ENCODE measurements around the gene COX14.
A peak's percentile ranks its signal among the peaks of the same experiment; 100 is the strongest.
"Not testable (repeated sequence)": the region's sequence is repeated elsewhere in the genome, so short reads cannot be mapped to it uniquely, and the experiment has no call there.

COX14 gene

DNA sequence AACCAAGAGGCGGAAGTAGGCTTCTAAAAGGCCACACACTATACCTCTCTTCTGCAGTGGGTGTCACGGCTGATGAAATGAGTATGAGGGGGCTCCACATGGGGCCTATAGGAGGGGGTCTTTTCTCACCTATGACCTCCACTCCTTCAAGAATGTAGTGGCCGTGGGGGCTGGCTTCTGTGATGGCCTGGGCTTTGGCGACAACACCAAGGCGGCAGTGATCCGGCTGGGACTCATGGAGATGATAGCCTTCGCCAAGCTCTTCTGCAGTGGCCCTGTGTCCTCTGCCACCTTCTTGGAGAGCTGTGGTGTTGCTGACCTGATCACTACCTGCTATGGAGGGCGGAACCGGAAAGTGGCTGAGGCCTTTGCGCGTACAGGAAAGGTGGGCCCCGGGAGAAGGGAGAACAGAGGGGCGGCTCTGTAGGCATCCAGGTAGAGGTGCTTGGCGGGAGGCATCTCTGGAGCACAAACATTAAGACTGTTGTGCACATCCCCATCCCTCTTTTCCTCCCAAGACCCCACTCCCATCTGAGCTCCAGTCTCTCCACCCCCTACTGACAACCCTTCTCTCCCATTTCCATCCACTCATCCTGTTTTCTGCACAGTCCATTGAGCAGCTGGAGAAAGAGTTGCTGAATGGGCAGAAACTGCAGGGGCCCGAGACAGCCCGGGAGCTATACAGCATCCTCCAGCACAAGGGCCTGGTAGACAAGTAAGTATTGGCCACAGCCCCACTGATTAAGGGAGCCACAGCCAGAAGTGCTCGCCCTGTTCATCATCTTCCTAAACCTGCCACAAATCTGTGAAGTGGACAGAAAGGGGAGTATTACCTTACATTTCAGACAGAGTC lies 4.4 kb upstream of the COX14 start:
- no peak for DNase-seq (ENCODE audit: low spot score)

DNA sequence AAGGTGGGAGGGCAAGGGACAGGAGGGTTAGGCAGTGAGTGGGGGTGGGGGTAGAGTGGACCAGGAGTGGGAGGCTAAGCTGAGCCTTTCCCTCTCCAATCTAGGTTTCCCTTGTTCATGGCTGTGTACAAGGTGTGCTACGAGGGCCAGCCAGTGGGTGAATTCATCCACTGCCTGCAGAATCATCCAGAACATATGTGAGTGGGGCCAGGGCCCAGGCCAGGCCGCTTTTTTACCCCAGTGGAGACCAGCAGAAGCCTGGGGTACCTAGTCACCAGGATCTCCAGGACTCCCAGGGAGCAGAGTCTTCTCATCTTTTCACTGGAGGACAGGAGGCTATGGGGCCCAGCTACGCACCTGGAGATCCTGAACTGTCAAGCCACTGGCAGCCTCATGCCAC lies 2.7 kb upstream of the COX14 start:
- DNase-seq (ENCODE audit: low spot score): no peak

DNA sequence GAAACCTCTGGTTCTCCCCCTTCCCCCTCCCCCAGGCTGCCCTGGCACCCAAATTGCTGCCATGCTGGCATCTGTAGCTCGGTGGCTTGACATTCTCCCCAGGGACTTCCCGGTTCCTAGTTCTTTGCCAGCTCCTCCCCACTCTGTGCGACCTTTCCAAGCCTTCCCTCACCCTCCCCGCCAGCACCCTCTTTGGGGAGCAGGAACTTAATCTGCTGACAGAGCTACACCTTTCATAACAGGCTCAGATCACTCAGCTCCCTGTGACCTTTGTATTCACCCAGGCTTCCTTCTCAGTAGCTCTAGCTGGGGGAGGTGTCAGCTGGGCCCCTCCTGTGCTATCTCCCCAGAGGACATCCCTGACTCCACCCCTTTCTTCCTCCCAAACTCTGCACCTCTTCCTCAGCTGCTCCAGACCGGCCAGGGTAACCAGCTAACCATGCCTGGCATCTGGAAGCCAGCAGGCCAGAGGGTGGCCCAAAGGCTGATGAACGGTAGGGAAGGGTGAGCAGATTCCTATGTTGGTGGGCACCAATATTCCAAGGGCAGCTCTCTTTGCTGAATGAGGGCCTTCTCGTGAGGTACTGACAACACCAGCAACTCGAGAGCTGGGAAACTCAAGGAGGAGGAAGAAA lies 1.8 kb upstream of the COX14 start:
- peak; percentile 76 for DNase-seq (ENCODE audit: low spot score)

DNA sequence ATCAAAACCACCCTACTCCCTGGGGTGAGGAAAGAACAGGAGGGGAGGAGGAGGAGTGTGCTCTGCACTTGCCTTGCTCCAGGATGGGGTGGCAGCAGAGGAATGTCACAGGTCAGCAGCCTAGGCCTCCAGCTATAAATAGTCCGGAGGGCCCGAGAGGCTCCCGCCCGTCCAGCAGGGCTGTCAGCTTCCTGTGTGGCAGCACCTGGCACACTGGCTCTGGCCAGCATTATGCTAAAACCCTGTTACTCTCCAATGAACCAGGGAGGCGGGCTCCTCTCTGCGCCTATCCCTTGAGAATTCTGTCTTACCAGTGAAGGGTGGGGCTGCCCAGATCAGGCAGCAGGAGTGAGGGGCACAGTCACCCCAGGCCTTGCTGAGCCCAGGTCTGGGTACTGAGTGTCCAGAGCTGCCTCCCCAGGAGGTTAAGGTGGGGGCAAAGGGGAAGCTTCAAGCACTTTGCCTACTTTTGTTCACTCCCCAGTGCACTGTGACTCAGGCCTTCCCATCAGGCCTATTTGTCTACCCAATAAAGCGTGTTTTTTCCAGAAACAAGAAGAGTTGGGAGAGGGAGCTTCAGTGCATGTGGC lies 1.2 kb upstream of the COX14 start:
- peak; percentile 71 for DNase-seq (ENCODE audit: low spot score)

DNA sequence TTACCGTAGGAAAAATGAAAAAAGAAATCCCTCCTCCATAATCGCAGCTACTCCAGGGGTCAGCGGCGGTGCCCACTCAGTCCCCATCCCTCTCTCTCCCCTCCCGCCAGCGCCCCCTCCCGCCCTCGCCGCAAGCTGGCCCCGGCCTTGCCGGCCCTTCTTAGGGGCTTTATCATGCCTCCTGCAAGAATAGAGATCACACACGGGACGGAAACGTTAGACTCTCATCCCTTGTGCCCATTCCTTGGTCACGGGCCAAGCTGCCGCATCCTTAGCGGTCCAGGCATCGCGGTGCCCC lies 692 bp upstream of the COX14 start:
- no peak for DNase-seq (ENCODE audit: low spot score)

DNA sequence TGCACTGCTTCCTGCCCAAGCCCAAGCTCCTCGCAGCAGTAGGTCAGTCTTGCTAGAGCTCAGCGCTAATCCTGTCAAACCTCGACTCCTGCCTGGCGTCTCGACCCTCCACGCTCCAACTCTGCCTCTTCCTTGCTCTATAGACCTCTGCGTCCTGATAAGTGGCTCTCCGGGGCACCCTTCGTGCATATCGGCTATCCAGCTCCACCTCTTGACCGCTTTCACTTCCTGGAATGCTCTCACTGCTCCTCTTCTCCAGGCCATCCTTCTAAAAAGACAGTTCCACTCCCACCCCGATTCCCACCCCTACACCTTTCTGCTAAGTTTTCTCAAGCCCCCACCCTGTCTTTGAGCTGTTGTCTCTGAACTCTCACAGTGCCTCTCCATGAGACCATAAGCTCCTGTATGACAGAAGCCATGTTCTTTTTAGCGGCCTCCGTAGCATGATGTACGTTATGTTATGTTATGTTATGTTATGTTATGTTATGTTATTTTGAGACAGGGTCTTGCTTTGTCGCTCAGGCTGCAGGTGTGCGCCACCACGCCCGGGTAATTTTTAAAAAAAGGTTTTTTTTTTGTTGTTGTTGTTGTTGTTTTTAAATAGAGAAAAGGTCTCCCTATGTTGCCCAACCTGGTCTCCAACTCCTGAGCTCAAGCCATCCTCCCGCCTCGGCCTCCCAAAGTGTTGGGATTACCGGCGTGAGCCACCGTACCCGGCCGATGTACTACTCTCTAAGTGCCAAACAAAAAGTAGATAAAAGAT lies 601 bp downstream of the COX14 start:
- peak; percentile 36 for DNase-seq (ENCODE audit: low spot score)

DNA sequence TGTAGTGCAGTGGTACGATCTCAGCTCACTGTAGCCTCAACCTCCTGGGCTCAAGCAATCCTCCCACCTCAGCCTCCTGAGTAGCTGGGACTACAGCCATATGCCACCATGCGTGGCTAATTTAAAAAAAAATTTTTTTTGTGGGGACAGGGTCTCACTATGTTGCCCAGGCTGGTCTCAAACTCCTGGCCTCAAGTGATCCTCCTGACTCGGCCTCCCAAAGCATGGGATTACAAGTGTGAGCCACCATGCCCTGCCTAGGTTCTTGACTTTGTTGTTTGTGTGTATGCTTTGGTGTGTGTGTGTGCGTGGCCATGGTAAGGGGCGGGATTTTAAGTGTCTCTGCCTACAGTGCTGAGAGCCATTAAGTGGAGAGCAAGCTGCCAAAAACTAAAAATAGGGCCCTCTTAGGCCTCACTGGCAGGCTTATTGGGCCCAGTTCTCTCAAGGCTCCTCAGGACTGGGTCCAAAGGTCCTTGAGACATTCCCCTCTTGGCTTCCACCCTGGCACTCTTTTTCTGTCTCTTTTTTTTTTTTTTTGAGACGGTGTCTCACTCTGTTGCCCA lies 5.1 kb downstream of the COX14 start:
- DNase-seq (ENCODE audit: low spot score): no peak

DNA sequence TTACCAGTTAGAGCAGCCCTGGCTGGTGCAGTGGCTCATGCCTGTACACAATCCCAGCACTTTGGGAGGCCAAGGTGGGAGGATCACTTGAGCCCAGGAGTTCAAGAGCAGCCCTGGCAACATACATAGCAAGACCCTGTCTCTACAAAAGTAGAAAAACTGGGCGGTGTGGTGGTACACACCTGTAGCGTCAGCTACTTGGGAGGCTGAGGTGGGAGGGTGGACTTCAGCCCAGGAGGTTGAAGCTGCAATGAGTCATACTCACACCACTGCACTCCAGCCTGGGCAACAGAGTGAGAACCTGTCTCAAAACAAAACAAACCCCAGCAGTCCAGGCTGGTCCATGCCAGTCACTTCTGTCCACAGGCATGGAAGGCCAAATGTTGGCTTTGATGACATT lies 7.4 kb downstream of the COX14 start:
- DNase-seq (ENCODE audit: low spot score): no peak

DNA sequence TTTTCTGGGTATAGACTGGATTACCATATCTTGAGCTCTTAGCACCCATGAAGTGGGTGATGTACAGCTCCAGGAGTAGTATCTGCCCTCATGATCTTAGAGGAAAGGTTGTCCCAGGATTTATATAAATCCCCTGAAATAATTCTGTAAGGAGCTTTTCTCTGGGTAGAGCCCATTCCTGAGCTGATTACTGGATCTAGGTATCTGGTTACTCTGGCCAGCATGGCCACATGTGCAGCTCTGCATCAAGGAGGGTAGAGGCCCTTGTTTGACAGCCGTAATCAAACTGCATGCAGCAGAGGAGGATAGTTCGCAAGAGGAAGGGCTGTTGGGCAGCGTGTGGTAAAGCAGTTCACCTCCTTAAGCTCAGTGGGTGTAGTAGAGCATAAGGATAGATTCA lies 8.5 kb downstream of the COX14 start:
- no peak for DNase-seq (ENCODE audit: low spot score)

DNA sequence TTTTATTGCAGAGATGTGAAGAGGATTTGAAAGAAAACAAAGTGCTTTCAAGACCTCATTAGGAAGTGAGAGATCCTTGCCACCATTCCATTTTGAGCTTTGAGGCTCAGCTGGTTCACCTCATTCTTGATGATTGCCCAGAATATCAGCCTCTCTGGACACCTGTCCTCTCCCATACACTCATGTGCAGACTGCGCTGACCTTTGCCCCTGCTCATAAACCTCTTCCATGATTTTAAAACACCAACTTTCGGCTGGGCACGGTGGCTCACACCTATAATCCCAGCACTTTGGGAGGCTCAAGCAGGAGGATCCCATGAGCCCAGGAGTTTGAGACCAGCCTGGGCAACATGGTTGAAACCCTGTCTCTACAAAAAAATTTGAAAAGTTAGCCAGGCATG lies 8.9 kb downstream of the COX14 start:
- DNase-seq (ENCODE audit: low spot score): no peak

DNA sequence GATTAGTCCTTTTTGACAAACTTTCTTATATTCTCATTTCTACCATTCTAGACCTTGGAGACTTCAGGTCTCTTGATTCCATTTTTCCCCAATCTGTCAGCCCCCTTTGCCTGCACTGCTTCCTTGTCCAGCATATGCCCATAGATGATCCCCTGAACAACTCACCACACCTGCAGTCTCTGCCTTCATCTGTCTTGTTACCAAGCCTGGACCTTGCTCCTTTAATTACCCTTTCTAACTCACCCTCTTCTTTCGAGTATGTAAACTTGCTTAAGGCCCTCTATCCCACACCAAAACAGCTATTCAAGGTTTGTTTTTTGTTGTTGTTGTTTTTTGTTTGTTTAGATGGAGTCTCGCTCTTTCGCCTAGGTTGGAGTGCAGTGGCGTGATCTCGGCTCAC lies 9.6 kb downstream of the COX14 start:
- DNase-seq (ENCODE audit: low spot score): no peak

DNA sequence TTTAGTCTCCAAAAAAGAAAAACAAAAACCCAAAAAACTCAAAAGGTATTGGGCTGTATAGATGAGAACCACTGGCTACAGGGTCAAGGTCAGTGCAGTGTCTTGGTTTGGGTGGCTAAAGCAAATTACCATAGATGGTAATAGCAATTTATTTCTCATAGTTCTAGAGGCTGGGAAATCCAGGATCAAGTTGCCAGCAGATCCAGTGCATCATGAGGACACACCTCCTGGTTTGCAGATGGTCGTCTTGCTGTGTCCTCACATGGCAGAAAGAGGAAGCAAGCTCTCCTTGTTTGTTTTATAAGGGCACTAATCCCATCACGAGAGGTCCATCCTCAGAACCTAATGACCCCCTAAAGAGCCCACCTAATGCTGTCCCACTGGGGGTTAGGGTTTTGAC lies 11.2 kb downstream of the COX14 start:
- no peak for DNase-seq (ENCODE audit: low spot score)

DNA sequence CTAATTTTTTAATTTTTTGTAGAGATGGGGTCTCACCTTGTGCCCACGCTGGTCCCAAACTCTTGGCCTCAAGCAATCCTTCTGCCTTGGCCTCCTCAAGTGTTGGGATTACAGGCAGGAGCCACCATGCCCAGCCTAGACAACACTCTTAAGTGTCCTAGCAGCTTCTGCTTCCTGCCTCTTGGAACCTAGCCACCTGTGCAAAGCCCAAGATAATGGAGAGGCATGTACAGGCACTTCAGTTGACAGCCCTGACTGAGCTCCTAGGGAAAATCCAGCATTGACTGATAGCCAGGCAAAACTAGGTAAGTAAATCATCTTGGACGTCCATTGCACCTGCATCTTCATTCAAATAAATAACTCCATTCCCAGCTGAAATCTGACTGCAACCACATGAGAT lies 15.5 kb downstream of the COX14 start:
- no peak for DNase-seq (ENCODE audit: low spot score)

DNA sequence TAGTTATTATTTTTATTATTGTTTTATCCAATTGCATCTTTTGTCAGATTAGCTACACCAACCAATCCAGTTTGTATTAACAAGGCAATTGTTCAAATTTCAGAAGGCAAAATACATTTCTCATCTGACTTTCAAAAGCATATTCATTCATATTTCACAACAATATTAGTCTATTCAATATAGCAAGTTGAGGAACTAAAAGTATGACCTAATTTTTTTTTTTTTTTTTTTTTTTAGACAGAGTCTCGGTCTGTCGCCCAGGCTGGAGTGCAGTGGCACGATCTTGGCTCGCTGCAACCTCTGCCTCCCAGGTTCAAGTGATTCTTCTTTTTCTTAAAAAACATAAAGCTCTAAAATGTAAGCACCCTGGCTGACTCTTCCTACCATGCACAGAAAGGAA lies 17.3 kb downstream of the COX14 start:
- no peak for DNase-seq (ENCODE audit: low spot score)

DNA sequence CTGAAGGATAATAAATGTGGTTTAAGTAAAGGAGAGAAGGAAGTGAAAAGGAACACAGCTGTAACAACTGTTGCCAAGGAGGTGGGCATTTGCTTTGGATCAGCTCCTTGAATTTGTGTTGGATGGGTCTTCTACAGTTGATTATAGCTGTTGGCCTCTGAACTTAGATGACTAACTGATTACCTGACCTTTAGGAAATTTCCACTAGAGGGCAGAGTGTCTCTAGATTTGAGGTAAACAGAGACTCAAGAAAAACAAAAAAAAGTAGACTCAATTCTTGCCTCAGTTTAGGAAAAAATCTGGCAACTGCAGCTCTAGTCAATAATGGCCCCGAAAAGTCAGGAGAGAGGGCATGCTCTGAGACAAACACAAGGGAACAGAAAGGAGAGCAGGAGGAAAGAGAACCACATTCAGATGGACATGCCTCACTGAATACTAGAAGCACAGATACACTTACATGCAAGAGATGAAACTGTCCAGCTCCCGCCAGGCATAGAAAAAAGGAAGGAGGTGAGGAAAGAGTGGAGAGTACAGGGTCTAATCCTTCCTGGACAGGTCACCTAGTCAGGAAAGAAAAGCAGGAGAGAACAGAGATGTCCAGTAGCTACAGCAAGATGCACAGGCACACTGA lies 20.6 kb downstream of the COX14 start:
- DNase-seq (ENCODE audit: low spot score): no peak

DNA sequence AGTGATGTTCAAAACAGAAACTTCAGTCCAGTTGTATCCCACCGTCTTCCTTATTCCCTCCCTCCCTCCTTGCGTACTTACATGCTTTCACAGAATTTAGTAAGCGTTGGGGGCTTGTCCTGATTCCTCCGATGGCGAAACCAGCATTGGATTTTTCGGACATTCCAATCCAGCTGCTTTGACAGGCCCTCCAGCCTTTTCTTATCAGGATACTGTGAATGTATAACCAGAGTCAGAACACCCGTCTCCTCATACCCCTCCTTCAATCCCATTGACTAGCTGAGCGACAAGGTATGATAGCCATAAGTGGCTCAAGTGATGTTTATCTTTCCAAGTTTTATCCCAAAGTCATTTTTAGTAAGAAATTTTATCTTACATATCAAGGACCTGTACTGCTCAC lies 31.0 kb downstream of the COX14 start:
- DNase-seq (ENCODE audit: low spot score): peak; percentile 68

DNA sequence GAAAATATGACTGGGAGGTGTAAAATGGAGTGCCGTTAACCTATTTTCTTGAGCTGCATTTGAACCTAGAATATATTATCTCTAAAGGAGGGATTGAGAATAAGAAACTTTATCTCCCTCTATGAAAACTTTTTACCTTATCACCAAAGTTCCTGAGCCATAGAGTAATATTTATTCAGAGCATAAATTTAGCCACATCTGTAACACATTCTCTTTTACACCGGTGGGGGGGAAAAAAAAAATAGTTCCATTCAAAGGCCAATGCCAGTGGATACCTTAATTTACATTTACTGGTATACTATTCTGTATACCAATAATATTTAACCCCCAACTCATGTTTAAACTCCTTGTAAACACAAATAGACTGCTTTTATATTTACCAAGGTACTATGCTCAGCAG lies 33.4 kb downstream of the COX14 start:
- DNase-seq (ENCODE audit: low spot score): no peak

DNA sequence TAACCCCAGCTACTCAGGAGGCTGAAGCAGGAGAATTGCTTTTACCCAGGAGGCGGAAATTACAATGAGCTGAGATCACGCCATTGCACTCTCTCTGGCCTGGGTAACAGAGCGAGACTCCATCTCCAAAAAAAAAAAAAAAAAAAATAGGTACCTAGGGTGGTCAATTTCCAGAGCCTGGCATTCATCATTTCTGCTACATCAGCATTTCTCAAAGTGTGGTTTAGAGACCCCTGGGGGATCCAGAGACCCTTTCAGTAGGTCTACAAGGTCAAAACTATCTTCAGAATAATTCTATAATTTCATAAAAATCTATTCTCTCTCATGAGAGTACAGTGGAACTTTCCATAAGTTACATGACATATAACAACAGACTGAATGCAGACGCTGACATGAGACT lies 35.2 kb downstream of the COX14 start:
- no peak for DNase-seq (ENCODE audit: low spot score)

DNA sequence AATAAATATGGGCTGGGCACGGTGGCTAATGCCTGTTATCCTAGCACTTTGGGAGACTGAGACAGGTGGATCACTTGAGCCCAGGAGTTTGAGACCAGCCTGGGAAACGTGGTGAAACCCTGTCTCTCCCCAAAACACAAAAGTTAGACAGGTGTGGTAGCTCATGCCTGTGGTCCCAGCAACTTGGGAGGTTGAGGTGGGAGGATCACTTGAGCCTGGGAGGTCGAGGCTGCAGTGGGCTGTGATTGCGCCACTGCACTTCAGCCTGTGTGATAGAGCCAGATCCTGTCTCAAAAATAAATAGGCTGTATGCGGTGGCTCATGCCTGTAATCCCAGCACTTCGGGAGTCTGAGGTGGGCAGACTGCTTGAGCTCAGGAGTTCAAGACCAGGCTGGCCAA lies 36.0 kb downstream of the COX14 start:
- DNase-seq (ENCODE audit: low spot score): not testable (repeated sequence)

DNA sequence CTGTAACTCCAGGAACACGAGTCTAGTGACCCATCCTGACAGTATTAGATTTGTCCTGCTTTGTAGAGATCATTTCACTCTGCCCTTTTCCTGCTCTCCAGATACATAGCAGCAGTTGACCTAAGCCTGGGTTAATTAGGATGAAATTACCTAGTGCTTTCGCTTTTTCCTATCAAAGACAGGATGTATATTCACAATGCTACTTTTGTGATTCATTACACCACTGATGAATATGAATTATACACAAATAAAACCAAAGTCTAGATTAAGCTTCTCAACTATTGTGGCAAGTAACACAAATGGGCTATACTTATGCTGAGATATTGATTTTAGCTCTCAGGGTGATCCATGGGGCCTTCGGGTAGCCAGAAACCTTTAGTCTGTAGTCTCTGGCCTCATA lies 37.3 kb downstream of the COX14 start:
- no peak for DNase-seq (ENCODE audit: low spot score)

DNA sequence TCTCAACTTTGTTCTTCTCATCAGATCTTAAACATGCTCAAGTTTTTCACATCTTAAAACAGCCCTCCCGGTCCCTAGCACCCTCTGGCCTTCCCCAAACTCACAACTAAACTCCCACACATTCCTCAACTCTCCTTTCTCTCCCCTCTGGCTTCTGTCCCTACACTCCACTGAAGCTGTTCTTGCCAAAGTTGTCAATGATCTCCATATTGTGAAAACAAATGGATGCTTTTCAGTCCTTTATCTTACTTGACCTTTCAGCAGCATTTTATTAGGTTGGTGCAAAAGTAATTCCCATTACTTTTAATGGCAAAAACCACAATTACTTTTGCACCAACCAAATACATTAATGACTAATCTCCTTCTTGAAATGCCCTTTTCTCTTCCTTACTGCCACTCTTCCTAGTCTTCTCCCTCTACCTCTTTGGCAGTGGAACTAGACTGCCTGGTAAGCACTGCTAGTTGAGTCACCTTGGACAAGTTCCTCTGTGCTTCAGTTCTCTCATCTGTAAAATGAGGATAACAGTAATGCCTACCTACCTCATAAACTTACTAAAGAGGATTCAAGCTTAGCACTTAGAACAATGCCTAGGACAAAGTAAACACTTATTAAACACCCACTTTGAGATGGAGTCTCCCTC lies 39.1 kb downstream of the COX14 start:
- DNase-seq (ENCODE audit: low spot score): no peak

DNA sequence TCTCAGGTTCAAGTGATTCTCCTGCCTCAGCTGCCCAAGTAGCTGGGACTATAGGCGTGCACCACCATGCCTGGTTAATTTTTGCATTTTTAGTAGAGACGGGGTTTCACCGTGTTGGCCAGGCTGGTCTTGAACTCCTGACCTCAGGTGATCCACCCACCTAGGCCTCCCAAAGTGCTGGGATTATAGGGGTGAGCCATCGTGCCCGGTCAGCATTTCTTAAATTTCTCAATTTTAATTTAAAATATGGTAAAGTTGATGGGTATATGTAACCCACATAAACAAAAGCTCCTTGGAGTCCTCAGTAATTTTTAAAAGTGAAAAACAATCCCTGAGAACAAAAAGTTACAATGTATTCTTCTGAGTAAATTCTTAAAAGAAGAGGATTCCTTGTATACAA lies 42.9 kb downstream of the COX14 start:
- not testable (repeated sequence) for DNase-seq (ENCODE audit: low spot score)
